Retinal pigment epithelial cell (primary cell): Measurements from ENCODE around the gene AP1G1.

Experiments used
- DNase-seq: peaks from one replicate; pipeline ENCODE4 v3.0.0-alpha.2; 2010; ENCODE audit warnings: low read depth
- H3K4me3 ChIP-seq: 2 replicates; pipeline ENCODE4 v1.5.1; 2011; ENCODE audit warnings: mild to moderate bottlenecking, low read length, control low read depth, moderate library complexity
- TF ChIP-seq, protein P1 (sequence below): conservative IDR thresholded peaks from 2 replicates; pipeline ENCODE4 v1.5.1; 2011; ENCODE audit warnings: low read depth, low read length, control low read depth, inconsistent platforms

AP1G1 gene

DNA sequence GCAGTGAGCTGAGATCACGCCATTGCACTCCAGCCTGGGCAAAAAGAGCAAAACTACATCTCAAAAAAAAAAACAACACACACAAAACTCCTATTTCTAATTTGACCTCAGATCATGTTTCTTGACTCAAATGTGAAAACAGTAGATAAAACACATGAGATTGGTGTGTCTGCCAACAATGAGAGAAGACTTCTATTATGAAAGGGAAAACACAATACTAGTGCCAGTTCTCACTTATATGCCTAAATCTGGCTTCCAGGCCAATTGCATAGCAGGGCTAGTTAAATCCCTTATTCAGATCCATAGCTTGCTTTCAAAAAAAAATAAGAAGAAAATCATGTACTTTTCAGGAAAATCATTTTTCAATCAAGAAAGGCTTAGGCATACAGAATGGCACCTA, 39.4 kb downstream of the AP1G1 start:
- H3K4me3 ChIP-seq: no peak overlapping the region
- no peak for DNase-seq
- TF ChIP-seq, protein P1, sequence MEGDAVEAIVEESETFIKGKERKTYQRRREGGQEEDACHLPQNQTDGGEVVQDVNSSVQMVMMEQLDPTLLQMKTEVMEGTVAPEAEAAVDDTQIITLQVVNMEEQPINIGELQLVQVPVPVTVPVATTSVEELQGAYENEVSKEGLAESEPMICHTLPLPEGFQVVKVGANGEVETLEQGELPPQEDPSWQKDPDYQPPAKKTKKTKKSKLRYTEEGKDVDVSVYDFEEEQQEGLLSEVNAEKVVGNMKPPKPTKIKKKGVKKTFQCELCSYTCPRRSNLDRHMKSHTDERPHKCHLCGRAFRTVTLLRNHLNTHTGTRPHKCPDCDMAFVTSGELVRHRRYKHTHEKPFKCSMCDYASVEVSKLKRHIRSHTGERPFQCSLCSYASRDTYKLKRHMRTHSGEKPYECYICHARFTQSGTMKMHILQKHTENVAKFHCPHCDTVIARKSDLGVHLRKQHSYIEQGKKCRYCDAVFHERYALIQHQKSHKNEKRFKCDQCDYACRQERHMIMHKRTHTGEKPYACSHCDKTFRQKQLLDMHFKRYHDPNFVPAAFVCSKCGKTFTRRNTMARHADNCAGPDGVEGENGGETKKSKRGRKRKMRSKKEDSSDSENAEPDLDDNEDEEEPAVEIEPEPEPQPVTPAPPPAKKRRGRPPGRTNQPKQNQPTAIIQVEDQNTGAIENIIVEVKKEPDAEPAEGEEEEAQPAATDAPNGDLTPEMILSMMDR: no peak

DNA sequence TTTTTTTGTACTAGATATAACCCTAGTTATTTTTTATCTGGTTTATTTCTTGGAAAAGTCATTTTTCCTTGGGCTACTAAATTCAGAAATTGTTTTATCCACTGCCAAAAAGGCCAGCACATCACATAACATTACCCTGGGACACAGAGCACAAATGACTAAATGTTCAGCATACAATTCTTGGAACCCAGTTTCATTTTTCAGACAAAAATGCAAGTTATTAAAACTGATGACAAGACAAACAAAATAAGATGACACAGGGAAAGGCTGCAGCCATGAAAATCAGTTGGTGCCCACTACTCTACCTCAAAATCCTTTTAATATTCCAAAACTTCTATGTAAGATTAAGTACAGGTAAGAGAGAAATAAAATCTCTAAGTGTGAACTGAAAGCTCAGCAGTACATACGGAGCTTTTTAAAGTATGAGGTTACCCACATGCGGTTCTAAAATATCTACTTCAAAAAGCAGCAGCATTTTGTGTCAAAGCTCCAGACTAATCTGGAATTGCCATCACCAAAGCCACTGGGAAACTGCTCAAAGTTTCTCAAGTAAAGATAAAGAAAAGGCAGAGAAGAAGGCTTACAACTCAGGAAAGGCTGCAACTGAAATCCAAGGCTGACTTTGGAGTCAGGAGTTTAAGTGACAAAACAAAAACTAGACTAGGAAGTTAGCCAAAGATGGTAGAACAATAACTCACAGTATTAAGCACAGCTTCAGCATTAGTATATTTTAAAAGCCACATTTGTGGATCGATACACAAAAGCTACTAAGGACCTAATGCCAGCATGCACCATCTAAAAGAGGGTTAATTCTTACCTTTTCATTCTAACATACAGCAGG, 41.4 kb downstream of the AP1G1 start:
- TF ChIP-seq, protein P1: no peak
- no peak overlapping the region for H3K4me3 ChIP-seq
- no peak for DNase-seq

DNA sequence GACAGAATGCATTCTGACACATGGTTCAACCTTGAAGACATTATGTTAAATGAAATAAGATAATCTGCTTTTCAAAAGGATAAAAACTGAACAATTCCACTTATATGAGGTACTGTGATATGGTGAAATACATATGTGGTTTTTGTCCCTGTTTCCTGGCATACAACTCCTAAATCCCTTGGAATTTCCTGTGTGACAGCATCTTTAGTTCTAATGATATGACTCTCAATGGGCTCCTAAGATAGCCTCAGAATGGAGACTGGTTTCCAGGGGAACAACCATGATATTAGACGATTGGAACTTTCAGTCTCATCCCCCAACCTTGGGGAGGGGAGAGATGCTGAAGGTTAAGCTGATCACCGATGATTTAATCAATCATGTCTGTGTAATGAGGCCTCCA, 46.4 kb downstream of the AP1G1 start:
- DNase-seq: no peak
- H3K4me3 ChIP-seq: no peak overlapping the region
- TF ChIP-seq, protein P1: no peak

DNA sequence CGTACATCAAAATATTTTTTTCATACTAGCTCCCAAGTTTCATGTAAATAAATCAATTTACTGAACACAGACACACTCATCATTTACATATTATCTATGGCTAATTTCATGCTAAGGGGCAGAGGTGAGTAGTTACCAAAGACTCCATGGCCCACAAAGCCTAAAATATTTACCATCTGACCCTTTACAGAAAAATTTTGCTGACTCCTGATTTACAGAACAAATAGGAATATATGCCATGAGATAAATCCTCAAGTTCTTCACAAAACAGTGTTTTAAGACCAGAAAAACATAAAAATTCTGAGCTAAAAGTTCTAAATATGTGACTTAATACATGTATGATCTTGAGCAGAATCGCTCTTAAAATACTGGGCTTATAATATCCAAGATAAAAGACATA, 47.5 kb downstream of the AP1G1 start:
- no peak overlapping the region for H3K4me3 ChIP-seq
- TF ChIP-seq, protein P1: no peak
- DNase-seq: no peak

DNA sequence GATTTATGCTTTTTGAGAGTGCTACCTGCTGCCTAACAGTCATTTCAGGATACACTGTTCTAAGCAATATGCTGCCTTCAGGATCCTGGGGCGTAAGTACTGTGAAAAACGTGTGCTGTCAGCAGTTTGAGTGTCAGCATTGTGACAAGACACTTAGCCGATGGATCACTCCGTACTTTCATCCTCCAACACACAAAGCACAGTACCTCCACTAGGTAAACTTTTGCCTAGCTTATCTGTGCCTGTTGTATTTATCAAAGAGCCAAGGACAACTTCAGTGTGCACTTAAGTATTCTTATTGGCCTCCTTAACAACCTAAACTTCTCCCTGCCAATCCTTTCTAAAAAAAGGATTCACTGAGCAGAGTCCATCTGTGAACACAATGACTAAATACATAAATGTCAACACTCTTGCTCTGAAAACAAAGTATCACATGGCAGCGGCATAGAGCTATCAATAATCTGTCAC, 50.3 kb downstream of the AP1G1 start:
- no peak for DNase-seq
- H3K4me3 ChIP-seq: no peak overlapping the region
- TF ChIP-seq, protein P1: no peak

DNA sequence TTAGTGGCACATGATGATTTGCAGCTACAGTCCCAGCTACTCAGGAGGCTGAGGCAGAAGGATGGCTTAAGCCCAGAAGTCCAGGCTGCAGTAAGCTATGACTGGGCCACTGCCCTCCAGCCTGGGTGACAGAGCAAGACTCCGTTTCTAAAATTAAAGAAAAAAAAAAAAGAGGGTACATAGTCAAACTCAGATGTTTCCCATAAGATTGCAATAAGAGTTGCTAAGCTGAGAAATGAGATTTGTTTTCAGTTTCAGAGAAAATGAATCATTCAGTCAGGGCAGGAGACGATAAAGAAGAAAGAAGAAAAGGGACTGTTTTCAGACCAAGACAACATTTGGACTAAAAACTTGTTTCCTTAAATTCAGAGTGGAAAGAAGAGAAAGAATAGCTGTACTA, 54.0 kb downstream of the AP1G1 start:
- no peak for DNase-seq
- H3K4me3 ChIP-seq: no peak overlapping the region
- TF ChIP-seq, protein P1: no peak

DNA sequence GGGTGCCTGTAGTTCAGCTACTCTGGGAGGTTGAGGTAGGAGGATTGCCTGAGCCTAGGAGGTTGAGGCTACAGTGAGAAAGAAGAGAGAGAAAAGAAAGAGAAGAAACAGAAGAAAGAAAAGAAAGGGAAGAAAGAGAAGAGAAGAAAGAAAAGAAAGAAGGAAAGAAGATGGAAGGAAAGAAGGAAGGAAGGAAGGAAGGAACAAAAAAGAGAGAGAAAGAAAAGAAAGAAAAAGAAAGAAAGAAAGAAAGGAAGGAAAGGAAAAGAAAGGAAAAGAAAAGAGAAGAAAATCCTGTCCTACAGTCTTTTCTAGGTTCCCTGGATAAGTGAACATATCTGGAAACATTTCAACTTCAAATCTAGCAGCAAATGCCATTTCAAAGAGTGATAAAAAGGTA, 54.5 kb downstream of the AP1G1 start:
- TF ChIP-seq, protein P1: no peak
- no peak for DNase-seq
- H3K4me3 ChIP-seq: no peak overlapping the region
